ENCODE results near the gene REC114.

DNA sequence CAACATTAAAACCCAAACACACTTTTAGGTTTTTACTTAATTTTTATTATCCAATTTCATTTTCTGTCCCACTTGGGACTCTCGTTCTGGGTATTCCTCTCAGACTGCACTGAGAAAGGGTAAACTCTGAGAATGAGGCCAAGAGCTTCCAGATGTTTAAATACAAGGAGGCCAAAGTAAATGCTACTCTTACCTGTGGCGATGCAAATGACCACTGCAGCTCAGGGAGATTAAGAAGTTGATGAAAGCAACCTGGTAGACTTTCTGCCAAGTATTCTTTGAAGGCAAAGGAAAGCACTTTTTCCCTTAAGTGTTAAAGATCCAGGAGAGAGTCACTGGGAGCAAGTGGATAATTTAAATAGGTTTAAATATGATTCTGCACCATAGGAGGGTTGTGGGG is 151.1 kb downstream of the REC114 start:
- TF ChIP-seq, protein P1, sequence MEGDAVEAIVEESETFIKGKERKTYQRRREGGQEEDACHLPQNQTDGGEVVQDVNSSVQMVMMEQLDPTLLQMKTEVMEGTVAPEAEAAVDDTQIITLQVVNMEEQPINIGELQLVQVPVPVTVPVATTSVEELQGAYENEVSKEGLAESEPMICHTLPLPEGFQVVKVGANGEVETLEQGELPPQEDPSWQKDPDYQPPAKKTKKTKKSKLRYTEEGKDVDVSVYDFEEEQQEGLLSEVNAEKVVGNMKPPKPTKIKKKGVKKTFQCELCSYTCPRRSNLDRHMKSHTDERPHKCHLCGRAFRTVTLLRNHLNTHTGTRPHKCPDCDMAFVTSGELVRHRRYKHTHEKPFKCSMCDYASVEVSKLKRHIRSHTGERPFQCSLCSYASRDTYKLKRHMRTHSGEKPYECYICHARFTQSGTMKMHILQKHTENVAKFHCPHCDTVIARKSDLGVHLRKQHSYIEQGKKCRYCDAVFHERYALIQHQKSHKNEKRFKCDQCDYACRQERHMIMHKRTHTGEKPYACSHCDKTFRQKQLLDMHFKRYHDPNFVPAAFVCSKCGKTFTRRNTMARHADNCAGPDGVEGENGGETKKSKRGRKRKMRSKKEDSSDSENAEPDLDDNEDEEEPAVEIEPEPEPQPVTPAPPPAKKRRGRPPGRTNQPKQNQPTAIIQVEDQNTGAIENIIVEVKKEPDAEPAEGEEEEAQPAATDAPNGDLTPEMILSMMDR (optimal IDR thresholded peaks at IDR 0.05 in 1 of 3, IDR thresholded peaks at IDR 0.05 in 1 of 3, conservative IDR thresholded peaks at IDR 0.05 in 1 of 3; ENCODE audit: extremely low read depth in 1 of 3, insufficient read depth in 2 of 3, low read length in 3 of 3), result no peak
- TF ChIP-seq EZH2 (IDR thresholded peaks at IDR 0.05; ENCODE audit: low read length), result no peak
